ENCODE data around the gene VEZT.

Gene VEZT

DNA sequence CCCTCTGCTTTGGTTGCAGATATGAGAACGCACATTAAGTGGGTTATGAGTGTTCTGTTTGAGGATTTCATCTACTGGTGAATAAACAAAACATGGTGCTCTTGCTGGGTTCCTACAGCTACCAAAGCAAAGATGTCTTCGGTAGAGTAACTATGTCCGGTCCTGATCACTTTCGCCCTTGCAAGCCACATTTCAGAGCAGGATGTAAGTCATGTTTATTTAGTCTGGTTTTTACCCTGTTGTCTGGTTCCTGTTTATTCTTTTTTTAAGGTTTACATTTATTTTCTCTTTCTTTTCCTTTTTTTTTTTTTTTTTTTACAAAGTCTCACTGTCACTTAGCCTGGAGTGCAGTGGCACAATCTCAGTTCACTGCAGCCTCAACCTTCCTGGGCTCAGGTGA, 99.2 kb downstream of the VEZT start:
- Histone ChIP-seq H3K36me3 (no peaks in the 10 kb centered on the region), H3K27me3 (ENCODE audit: insufficient read depth, low read depth, severe bottlenecking) (no peaks in the 10 kb centered on the region), H3K27ac (no peak overlapping the region), H3K9me3 (ENCODE audit: severe bottlenecking) (no peaks in the 10 kb centered on the region), H3K4me3 (ENCODE audit: low read depth, low read length) (no peak overlapping the region)
- no peak for DNase-seq
- TF ChIP-seq, protein P1, sequence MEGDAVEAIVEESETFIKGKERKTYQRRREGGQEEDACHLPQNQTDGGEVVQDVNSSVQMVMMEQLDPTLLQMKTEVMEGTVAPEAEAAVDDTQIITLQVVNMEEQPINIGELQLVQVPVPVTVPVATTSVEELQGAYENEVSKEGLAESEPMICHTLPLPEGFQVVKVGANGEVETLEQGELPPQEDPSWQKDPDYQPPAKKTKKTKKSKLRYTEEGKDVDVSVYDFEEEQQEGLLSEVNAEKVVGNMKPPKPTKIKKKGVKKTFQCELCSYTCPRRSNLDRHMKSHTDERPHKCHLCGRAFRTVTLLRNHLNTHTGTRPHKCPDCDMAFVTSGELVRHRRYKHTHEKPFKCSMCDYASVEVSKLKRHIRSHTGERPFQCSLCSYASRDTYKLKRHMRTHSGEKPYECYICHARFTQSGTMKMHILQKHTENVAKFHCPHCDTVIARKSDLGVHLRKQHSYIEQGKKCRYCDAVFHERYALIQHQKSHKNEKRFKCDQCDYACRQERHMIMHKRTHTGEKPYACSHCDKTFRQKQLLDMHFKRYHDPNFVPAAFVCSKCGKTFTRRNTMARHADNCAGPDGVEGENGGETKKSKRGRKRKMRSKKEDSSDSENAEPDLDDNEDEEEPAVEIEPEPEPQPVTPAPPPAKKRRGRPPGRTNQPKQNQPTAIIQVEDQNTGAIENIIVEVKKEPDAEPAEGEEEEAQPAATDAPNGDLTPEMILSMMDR (IDR thresholded peaks at IDR 0.05; ENCODE audit: low read depth, low read length), result no peak

DNA sequence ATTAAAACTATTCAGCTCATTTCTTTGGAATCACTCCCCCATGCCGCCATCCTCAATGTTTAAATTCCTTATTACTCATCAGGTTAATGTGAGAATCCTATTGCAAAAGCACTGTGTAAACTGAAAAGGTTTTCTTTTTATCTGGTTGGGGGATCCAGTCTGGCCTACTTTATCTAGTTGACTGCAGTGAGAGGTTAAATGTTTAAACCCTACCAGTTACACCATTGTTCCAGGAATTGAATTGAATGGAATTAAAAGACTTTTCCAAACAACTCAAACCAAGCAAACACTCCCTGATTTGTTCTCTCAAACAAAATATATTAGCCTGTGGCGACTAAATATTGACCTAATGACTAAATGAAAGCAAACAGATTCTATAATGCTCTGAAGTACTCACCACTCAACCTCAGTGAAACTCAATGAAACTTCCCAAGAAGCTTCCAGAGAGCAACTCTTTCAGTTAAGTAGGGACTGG, 100.5 kb downstream of the VEZT start:
- Histone ChIP-seq H3K9me3 (ENCODE audit: severe bottlenecking) (no peaks in the 10 kb centered on the region), H3K36me3 (no peaks in the 10 kb centered on the region), H3K27me3 (ENCODE audit: insufficient read depth, low read depth, severe bottlenecking) (no peaks in the 10 kb centered on the region), H3K4me3 (ENCODE audit: low read depth, low read length) (no peak overlapping the region), H3K27ac (no peak overlapping the region)
- no peak for DNase-seq
- TF ChIP-seq, protein P1 (IDR thresholded peaks at IDR 0.05; ENCODE audit: low read depth, low read length), result no peak

DNA sequence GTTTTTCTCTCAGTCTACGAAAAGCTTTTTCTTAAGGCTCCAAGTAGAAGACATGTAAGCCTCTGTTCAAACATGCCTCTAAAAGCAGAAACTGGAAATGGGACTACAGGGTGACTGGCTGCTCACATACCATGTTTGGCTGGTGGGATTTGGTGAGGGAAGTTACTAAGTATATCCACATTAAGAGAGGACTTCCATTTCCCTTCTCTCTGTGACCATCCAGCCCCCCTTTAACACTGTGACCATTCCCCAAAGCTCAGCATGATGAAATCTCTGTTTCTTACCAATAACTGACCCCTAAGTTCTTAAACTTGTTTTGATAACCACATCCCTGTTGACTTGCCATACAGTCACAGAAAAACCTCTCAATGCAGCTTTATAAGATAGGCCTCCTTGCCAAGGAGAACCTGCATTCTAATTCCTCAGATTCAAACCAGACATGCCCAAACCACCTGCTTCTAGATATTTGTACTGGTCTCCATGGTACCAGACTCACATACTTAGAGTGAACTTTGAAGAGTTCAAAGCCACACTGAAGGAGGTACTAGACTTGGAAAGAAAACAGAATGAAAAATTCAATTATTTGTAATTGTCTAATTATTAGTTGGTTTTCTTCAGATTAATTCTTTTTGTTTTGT, 102.2 kb downstream of the VEZT start:
- DNase-seq, result no peak
- H3K27me3 ChIP-seq (ENCODE audit: insufficient read depth, low read depth, severe bottlenecking), result no peaks in the 10 kb centered on the region
- no peak overlapping the region for H3K27ac ChIP-seq
- no peaks in the 10 kb centered on the region for H3K9me3 ChIP-seq (ENCODE audit: severe bottlenecking)
- no peaks in the 10 kb centered on the region for H3K36me3 ChIP-seq
- TF ChIP-seq, protein P1 (IDR thresholded peaks at IDR 0.05; ENCODE audit: low read depth, low read length), result no peak
- H3K4me3 ChIP-seq (ENCODE audit: low read depth, low read length), result no peak overlapping the region

DNA sequence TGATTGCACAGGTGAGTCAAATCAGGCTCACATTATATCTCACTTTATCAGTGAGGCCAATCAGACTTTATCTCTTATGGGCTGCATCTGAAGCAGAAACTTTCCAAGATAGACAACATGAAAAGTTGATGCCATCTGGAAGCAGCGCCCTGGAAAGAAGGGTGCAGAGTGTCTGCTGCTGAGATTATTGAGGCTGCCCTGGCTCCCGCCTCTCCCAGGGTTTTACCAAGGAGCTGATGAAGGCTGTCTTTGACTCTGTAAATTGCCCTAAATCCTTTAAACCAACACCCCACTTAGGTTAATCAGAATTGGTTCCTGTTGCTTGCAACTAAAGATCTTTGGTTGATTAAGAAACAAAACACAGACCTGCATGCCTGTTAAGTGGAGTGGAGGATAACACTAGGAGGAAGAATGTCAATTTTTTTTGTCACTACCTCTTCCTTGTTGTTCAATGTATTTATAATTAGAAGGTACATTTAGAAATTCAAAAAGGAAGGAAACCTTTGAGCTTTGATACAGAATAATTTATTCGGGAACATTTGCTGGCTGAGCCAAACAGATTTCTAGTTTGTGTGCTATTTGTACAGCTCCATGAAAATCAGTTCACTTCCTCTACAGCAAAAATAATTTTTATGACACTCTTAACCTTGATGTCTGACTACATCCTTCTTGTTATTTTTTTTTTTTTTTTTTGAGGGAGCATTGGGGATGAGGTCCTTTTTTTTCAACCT, 104.1 kb downstream of the VEZT start:
- no peaks in the 10 kb centered on the region for H3K27me3 ChIP-seq (ENCODE audit: insufficient read depth, low read depth, severe bottlenecking)
- no peaks in the 10 kb centered on the region for H3K36me3 ChIP-seq
- no peaks in the 10 kb centered on the region for H3K9me3 ChIP-seq (ENCODE audit: severe bottlenecking)
- H3K4me3 ChIP-seq (ENCODE audit: low read depth, low read length), result no peak overlapping the region
- TF ChIP-seq, protein P1 (IDR thresholded peaks at IDR 0.05; ENCODE audit: low read depth, low read length), result no peak
- H3K27ac ChIP-seq, result no peak overlapping the region; the same call in 1 of the 2 replicates
- DNase-seq, result peak; percentile 64

DNA sequence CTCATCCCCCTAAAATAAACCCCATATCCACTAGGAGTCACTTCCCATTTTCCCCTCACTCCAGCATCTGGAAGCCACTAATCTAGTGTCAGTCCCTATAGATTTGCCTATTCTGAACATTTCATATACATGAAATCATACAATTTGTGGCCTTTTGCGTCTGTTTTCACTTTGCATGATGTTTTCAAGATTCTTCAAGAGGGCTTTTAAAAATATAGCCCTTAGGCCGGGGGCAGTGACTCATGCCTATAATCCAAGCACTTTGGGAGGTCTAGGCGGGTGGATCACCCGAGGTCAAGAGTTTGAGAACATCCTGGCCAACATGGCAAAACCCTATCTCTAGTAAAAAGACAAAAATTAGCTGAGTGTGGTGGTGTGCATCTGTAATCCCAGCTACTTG, 104.7 kb downstream of the VEZT start:
- H3K9me3 ChIP-seq (ENCODE audit: severe bottlenecking), result no peaks in the 10 kb centered on the region
- no peak overlapping the region for H3K4me3 ChIP-seq (ENCODE audit: low read depth, low read length)
- no peaks in the 10 kb centered on the region for H3K27me3 ChIP-seq (ENCODE audit: insufficient read depth, low read depth, severe bottlenecking)
- H3K36me3 ChIP-seq, result no peaks in the 10 kb centered on the region
- no peak for DNase-seq
- TF ChIP-seq, protein P1 (IDR thresholded peaks at IDR 0.05; ENCODE audit: low read depth, low read length), result no peak
- H3K27ac ChIP-seq, result no peak overlapping the region
